Measurements from ENCODE around the gene ANKRD13A.
"Not testable (repeated sequence)": the region's sequence is repeated elsewhere in the genome, so short reads cannot be mapped to it uniquely, and the experiment has no call there.

Gene ANKRD13A

DNA sequence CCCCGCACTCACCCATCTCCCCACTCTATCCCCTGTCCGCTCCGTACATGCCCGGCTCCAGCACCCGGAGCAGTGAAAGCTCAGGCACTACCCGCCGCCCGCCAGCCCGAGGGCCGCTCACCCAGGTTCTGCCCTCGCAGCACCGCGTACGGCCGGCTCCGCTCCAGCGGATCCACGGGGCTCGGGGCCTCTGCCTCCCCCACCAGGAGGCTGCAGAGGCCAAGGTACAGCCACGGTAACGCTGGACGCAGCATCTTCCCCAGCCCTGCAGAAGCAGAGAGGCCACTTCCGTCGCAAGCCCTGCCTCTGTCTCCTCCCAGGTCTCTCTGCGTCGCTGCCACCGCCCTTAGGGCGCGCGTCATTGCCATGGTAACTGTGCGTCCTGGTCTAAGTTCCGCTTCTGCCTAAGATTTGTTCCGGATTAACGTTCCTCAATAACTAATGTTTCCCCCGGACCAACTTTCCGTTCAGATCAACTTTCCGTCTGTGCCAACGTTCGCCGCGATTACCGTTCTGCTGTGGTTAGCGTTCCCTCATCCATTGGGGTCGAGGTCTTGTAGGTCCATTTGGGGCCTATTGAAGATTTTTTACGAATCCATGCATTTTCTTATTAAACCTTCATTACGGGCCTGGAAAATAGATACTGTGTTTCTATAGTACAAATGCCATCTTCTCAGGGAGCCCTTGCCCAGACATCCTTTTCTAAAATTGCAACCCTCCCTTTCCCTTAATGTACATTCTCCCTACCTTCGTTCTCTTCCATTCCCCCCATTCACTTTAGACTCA is 49.2 kb downstream of the ANKRD13A start, which contains the start of gene C12orf76:
C12orf76 (minus strand) TSS at position 281 of the 786 bp plus-strand sequence; CDS start at position 254, 27 bp downstream.
- DNase-seq (ENCODE audit: low read depth in 3 of 3) = peak; percentile 76 to 90 (median 87)

GRCh38 chr12:110049034-110049433 is 49.8 kb downstream of the ANKRD13A start:
- not testable (repeated sequence) for DNase-seq (ENCODE audit: low read depth in 3 of 3)

- not testable (repeated sequence) for DNase-seq (ENCODE audit: low read depth in 3 of 3)
Measured at GRCh38 chr12:110049666-110050065, 50.4 kb downstream of the ANKRD13A start.

- DNase-seq (ENCODE audit: low read depth in 3 of 3) = no peak
Measured at GRCh38 chr12:110050927-110051326, 51.7 kb downstream of the ANKRD13A start.

DNA sequence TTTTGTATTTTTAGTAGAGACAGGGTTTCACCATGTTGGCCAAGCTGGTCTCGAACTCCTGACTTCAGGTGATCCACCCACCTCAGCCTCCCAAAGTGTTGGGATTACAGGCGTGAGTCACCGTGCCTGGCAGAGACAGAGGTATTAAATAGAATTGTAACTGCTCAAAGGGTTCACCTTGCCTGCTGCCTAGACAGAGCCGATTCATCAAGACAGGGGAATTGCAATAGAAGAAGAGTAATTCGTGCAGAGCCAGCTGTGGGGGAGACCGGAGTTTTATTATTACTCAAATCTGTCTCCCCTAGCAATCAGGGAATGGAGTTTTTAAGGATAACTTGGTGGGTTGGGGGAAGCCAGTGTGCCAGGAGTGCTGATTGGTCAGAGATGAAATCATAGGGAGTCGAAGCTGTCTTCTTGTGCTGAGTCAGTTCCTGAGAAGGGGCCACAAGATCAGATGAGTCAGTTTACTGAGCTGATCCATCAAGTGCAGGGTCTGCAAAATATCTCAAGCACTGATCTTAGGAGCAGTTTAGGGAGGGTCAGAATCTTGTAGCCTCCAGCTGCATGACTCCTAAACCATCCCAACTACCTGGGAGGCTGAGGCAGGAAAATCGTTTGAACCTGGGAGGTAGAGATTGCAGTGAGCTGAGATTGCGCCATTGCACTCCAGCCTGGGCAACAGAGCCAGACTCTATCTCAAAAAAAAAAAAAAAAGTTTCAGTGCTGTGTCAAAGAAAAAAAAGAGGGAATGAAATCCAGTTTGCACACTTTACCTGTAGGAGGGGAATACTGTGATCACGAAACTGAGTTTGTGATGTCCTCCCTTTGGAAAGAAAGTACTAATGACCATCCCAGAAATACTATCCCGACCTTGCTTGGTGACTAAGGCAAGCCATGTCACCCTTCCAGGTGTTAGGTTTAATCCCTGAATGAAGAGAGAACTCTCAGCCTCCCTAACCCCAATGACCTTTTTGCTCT is 56.4 kb downstream of the ANKRD13A start:
- DNase-seq (ENCODE audit: low read depth in 3 of 3) = not testable (repeated sequence)

GRCh38 chr12:110056643-110057042 is 57.4 kb downstream of the ANKRD13A start:
- DNase-seq (ENCODE audit: low read depth in 3 of 3) = not testable (repeated sequence)

- no peak for DNase-seq (ENCODE audit: low read depth in 3 of 3)
Measured at GRCh38 chr12:110058875-110059615, 59.8 kb downstream of the ANKRD13A start.

- DNase-seq (ENCODE audit: low read depth in 3 of 3) = no peak
Measured at GRCh38 chr12:110059651-110060000, 60.4 kb downstream of the ANKRD13A start.

DNA sequence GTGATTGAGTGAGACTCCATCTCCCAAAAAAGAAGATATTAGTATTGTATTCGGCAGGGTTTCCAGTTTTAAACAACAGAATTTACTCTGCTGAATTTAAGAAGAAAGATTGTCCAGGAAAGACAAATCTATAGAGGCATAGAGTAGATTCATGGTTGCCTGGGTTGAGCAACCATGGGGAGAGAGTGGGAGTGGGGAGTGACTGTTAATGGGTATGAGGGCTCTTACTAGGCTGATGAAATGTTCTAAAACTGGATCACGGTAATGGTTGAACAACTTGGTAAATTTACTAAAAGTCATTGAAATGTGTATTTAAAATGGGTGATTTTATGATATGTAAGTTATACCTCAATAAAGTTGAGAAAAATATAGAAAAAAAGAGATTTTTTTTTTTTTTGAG is 63.0 kb downstream of the ANKRD13A start:
- no peak for DNase-seq (ENCODE audit: low read depth in 3 of 3)

- no peak for DNase-seq (ENCODE audit: low read depth in 3 of 3)
Measured at GRCh38 chr12:110065540-110065939, 66.3 kb downstream of the ANKRD13A start.

GRCh38 chr12:110067531-110067930 is 68.3 kb downstream of the ANKRD13A start:
- DNase-seq (ENCODE audit: low read depth in 3 of 3) = no peak

DNA sequence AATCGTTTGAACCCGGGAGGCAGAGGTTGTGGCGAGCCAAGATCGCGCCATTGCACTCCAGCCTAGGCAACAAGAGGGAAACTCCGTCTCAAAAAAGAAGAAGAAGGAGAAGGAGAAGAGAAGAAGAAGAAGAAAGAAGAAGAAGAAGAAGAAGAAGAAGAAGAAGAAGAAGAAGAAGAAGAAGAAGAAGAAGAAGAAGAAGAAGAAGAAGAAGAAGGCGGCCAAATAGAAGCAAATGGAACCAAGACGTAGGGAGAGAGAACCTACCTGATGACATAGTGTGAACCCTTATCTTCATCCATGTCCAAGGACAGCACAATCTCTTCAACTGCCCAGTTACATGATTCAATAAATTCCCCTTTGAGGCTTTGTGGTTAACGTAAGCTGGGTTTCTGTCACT is 68.9 kb downstream of the ANKRD13A start:
- not testable (repeated sequence) for DNase-seq (ENCODE audit: low read depth in 3 of 3)

- DNase-seq (ENCODE audit: low read depth in 3 of 3) = no peak
Measured at GRCh38 chr12:110068654-110069053, 69.4 kb downstream of the ANKRD13A start.

GRCh38 chr12:110071504-110071903 is 72.3 kb downstream of the ANKRD13A start:
- DNase-seq (ENCODE audit: low read depth in 3 of 3) = no peak

DNA sequence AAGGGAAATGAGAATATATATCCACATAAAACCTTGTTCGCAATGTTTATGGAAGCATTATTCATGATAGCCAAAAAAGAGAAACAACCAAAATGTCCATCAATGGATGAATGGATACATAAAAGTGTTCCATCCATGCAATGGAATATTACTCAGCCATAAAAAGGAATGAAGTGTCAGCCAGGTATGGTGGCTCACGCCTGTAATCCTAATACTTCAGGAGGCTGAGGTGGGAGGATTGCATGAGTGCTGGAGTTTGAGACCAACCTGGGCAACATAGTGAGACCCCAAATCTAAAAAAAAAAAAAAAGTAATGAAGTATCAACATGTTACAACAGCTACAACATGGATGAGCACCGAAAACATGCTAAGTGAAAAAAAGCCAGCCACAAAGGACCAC is 72.7 kb downstream of the ANKRD13A start:
- no peak for DNase-seq (ENCODE audit: low read depth in 3 of 3)

DNA sequence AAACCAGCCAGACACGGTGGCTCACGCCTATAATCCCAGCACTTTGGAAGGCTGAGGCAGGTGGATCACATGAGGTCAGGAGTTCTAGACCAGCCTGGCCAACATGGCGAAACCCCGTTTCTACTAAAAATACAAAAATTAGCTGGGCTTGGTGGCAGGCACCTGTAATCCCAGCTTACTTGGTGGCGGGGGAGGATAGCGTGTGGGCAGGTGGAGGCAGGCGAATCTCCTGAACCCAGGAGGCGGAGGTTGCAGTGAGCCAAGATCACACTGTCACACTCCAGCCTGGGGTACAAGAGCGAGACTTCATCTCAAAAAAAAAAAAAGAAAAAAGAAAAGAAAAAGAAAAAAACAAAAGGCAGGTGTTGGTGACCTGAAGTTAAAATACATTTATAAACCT is 73.4 kb downstream of the ANKRD13A start:
- DNase-seq (ENCODE audit: low read depth in 3 of 3) = not testable (repeated sequence)

DNA sequence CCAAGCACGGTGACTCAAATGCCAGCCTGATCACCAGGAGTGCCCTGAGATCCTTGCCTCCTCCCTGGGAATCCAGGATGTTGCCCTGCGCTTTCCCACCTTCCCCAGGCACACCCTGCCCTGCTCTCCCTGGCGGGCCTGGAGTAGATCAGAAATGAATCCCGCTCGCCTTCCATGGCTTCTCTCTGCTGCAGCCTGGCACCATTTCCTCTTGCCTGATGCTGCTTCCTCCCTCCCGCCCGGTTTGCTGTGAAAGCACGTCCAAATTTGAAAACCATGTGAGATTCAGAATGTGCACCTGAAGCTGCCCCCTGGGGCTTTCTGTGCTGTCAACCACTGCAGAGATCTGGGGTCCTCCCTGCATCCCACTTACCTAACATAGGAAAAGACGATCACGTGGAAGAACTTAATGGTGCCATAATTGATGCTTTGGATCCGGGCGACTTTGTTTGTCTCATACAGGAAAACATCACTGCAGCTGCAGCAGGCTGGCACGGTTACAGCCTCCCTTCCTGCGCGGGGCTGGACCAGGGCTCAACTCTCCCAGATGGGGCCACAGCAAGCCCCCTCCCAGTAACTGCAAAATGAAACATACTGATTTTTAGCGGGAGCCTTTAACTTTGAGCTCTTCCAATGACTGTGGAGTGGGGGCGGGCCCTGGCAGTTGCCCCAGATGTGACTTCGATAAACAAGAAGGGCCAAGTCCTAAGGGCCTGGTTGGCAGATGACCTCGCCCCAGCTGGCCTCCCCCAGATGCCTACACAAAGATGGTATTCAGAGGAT is 74.0 kb downstream of the ANKRD13A start:
- no peak for DNase-seq (ENCODE audit: low read depth in 3 of 3)

DNA sequence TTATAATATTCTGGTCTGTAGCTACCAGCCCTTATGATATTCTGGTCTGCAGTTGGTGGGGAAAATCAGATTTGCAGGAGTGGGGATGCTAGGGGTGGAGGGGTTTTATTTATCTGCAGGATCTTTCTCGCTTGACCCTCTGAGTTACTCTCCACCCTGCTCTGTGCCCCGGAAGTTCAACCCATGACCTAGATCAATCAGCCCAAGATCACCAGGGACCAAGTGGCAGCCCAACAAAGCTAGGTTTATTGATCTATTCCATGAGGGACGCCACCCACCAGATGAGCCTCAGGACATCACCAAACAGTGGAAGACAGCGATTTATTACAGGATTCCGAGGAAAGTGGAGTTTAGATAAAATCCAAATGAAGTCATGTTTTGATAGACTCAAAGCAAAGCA is 74.9 kb downstream of the ANKRD13A start:
- DNase-seq (ENCODE audit: low read depth in 3 of 3) = no peak

- DNase-seq (ENCODE audit: low read depth in 3 of 3) = no peak
Measured at GRCh38 chr12:110075880-110076279, 76.7 kb downstream of the ANKRD13A start.

DNA sequence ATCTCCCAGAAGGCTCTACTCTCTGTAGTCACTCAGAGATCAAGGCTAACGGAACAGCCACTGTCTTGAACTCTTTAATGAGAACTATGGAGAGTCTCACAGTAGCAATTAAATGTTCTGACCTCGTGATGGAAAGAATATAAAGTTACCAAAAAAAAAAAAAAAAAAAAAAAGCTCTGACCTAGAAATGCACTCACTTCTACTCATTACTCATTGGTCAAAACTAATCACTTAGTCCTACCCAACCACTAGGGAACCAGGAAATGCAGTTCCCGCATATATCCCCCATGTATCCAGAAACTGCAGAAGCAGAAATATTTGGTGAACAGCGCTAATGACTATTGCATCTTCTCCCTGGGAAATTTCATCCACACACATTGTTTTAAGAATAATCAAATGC is 78.6 kb downstream of the ANKRD13A start:
- DNase-seq (ENCODE audit: low read depth in 3 of 3) = no peak

Data from stimulated activated CD4-positive, alpha-beta T cell treated with anti-CD3 and anti-CD28 coated beads, TNF-alpha, amount 100 ng/mL, for 24 hours (primary cell).